DMS53 treated with DMSO at 0.1 percent for 48 hours (cell line): ENCODE data around the gene CIAPIN1.

Experiments
- DNase-seq: peaks from one replicate; lab custom pipeline; 2025; ENCODE audit not compliant: unreplicated experiment; lab: John Stamatoyannopoulos, UW

Gene CIAPIN1

DNA sequence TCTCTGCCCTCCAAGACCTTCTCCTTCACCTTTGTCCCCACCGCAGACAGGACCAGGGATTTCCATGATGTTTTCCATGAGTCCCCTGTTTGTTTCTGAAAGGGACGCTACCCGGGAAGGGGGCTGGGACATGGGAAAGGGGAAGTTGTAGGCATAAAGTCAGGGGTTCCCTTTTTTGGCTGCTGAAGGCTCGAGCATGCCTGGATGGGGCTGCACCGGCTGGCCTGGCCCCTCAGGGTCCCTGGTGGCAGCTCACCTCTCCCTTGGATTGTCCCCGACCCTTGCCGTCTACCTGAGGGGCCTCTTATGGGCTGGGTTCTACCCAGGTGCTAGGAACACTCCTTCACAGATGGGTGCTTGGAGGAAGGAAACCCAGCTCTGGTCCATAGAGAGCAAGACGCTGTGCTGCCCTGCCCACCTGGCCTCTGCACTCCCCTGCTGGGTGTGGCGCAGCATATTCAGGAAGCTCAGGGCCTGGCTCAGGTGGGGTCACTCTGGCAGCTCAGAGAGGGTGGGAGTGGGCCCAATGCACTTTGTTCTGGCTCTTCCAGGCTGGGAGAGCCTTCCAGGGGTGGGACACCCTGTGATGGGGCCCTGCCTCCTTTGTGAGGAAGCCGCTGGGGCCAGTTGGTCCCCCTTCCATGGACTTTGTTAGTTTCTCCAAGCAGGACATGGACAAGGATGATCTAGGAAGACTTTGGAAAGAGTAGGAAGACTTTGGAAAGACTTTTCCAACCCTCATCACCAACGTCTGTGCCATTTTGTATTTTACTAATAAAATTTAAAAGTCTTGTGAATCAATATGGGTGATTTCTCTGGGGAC, 62.7 kb downstream of the CIAPIN1 start:
- no peak for DNase-seq

DNA sequence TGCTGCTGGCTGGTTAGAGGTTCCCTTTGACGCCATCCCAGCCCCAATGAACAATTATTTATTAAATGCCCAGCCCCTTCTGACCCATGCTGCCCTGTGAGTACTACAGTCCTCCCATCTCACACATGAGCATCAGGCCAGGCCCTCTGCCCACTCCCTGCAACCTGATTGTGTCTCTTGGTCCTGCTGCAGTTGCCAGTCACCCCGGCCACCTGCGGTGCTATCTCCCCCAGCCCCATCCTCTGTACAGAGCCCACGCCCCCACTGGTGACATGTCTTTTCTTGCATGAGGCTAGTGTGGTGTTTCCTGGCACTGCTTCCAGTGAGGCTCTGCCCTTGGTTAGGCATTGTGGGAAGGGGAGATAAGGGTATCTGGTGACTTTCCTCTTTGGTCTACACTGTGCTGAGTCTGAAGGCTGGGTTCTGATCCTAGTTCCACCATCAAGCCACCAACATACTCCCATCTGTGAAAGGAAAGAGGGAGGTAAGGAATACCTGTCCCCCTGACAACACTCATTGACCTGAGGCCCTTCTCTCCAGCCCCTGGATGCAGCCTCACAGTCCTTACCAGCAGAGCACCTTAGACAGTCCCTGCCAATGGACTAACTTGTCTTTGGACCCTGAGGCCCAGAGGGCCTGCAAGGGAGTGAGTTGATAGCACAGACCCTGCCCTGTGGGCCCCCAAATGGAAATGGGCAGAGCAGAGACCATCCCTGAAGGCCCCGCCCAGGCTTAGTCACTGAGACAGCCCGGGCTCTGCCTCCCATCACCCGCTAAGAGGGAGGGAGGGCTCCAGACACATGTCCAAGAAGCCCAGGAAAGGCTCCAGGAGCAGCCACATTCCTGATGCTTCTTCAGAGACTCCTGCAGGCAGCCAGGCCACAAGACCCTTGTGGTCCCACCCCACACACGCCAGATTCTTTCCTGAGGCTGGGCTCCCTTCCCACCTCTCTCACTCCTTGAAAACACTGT, 63.6 kb downstream of the CIAPIN1 start:
- no peak for DNase-seq

DNA sequence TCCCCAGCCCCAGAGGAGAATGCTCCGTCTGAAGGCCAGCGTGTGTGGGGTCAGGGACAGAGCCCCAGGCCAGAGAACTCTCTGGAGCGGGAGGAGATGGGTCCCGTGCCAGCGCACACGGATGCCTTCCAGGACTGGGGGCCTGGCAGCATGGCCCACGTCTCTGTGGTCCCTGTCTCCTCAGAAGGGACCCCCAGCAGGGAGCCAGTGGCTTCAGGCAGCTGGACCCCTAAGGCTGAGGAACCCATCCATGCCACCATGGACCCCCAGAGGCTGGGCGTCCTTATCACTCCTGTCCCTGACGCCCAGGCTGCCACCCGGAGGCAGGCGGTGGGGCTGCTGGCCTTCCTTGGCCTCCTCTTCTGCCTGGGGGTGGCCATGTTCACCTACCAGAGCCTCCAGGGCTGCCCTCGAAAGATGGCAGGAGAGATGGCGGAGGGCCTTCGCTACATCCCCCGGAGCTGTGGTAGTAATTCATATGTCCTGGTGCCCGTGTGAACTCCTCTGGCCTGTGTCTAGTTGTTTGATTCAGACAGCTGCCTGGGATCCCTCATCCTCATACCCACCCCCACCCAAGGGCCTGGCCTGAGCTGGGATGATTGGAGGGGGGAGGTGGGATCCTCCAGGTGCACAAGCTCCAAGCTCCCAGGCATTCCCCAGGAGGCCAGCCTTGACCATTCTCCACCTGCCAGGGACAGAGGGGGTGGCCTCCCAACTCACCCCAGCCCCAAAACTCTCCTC, 64.5 kb downstream of the CIAPIN1 start:
- DNase-seq = no peak

DNA sequence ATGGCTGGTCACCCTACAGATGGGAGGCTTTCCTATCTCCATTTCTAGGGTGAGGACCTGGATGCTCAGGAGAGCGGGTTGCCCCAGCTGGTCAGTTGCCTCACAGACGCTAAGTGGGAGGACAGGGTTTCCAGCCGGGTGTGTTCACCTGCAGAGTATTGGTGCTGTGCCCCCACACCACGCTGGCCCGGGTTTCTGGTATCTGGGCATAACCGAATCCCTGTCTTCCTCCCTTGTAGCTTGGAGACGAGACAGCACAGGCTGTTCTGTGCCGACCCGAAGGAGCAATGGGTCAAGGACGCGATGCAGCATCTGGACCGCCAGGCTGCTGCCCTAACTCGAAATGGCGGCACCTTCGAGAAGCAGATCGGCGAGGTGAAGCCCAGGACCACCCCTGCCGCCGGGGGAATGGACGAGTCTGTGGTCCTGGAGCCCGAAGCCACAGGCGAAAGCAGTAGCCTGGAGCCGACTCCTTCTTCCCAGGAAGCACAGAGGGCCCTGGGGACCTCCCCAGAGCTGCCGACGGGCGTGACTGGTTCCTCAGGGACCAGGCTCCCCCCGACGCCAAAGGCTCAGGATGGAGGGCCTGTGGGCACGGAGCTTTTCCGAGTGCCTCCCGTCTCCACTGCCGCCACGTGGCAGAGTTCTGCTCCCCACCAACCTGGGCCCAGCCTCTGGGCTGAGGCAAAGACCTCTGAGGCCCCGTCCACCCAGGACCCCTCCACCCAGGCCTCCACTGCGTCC, 65.2 kb downstream of the CIAPIN1 start:
- no peak for DNase-seq

DNA sequence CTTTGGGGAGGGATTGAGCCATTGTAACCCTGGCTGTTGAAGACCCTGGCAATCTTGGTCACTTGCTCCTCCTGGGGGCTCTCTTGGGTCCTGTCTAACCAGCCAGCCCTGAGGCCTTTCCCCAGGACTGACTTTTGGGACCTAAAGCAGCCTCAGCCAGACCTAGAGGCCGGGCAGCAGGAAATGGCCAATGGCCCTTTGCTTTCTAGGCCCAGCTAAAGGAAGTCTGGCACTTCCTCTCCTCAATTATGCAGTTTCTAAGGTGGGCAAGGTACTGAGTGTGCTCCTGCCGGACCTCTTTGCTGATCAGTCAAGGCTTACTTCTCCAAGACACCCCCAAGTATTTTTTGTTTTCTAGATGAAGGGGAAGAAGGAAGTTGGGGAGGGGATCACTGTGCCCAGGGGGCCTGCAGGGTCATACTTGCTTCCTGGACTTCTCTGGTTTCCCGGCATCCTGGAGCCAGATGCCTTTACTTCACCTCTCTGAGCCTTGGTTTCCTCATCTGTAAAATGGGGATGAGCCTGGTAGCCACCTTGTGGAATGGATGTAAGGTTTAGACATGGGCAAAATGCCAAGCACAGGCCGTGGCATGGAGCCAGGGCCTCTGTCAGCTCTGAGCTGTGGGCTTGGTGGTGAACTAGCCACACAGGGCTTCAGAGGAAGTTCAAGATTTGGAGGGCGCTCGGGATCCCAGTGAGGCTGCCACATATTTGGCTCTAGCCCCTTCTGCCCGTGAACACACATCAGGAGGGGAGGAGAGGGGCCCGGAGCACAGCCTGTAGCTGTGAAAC, 66.3 kb downstream of the CIAPIN1 start:
- DNase-seq = no peak

DNA sequence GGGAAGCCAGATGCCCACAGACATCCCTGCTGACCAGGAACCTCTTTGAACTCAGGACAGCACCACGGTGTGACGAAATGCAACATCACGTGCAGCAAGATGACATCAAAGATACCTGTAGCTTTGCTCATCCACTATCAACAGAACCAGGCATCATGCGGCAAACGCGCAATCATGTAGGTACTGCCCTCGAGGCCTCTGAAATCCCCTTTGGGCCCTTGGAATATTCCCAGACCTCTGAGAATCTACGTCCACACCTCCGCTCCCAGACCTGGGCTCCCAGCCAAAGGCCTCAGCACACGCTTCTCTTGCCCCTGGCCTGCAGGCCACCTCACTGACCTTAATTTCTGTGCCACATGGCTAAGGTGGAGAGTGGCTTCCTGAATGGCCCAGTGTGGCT, 67.6 kb downstream of the CIAPIN1 start:
- no peak for DNase-seq
